Naive thymus-derived CD4-positive, alpha-beta T cell (primary cell): ENCODE data around the gene MED17. TPM values are rescaled to one million over a fixed set of nuclear protein-coding genes. Genes with fewer than 3 reads are reported as not detected.
A peak's percentile ranks its signal among the peaks of the same experiment; 100 is the strongest.

Experiments used
- ATAC-seq: fragments of 150-1000 bp; cut with Tn5 transposase; 2 replicates; pipeline ENCODE4 v1.10.0; 2021; ENCODE audit warnings: mild to moderate bottlenecking, moderate library complexity
- CTCF ChIA-PET: fragments of 350-600 bp; sonication (Branson Sonifier 250); formaldehyde crosslinking; loops from one replicate; lab custom pipeline; 2021; ENCODE audit warnings: antibody characterized with exemption; lab: Charles Lee
- POLR2A ChIA-PET: fragments of 350-600 bp; sonication (Branson Sonifier 250); formaldehyde crosslinking; loops from one replicate; lab custom pipeline; 2021; ENCODE audit warnings: antibody characterized with exemption, inconsistent platforms; lab: Charles Lee
- DNase-seq, 9 donors: peaks; one replicate each; pipeline versions ENCODE4 v3.0.0 to v3.0.0-alpha.2; 2020 to 2022; ENCODE audit warnings: mixed read lengths in 1 of 9
- H3K27ac ChIP-seq: one replicate; pipeline ENCODE4 v1.7.0; 2013; ENCODE audit warnings: mild to moderate bottlenecking, low read depth, low read length, moderate library complexity
- H3K27me3 ChIP-seq, 2 donors: one replicate each; pipeline ENCODE4 v1.7.0; 2013; ENCODE audit warnings: low read length in 2 of 2, mild to moderate bottlenecking in 2 of 2, moderate library complexity in 2 of 2; ENCODE audit not compliant: control insufficient read depth in 2 of 2, insufficient read depth in 2 of 2
- H3K36me3 ChIP-seq, 3 experiments: 1 replicate in 2 of 3; 2 replicates in 1 of 3; pipeline ENCODE4 v1.7.0; 2013; ENCODE audit warnings: low read length in 3 of 3, mild to moderate bottlenecking in 3 of 3, moderate library complexity in 1 of 3; ENCODE audit not compliant: insufficient read depth in 3 of 3, control insufficient read depth in 2 of 3
- H3K4me1 ChIP-seq, 2 donors: one replicate each; pipeline ENCODE4 v1.7.0; 2013; ENCODE audit warnings: low read length in 2 of 2, mild to moderate bottlenecking in 2 of 2, moderate library complexity in 1 of 2; ENCODE audit not compliant: control insufficient read depth in 2 of 2, insufficient read depth in 2 of 2
- H3K4me3 ChIP-seq: 2 replicates; pipeline ENCODE4 v1.7.0; 2013; ENCODE audit warnings: mild to moderate bottlenecking, low read length
- H3K9me3 ChIP-seq, 3 experiments: 1 replicate in 2 of 3; 2 replicates in 1 of 3; pipeline ENCODE4 v1.7.0; 2013; ENCODE audit warnings: low read length in 3 of 3; ENCODE audit not compliant: control insufficient read depth in 2 of 3
- H3K27ac Mint-ChIP-seq, 9 donors: one replicate each; pipeline ENCODE4 v1.8.0; 2020 to 2022; ENCODE audit warnings: mixed read lengths in 9 of 9, mild to moderate bottlenecking in 8 of 9, moderate library complexity in 5 of 9, inconsistent platforms in 2 of 9
- H3K27me3 Mint-ChIP-seq, 5 donors: one replicate each; pipeline ENCODE4 v1.8.0; 2021 to 2022; ENCODE audit warnings: mixed read lengths in 5 of 5, mild to moderate bottlenecking in 1 of 5
- H3K36me3 Mint-ChIP-seq, 5 donors: one replicate each; pipeline ENCODE4 v1.8.0; 2020 to 2022; ENCODE audit warnings: mixed read lengths in 5 of 5, mild to moderate bottlenecking in 3 of 5, inconsistent platforms in 1 of 5
- H3K4me1 Mint-ChIP-seq, 7 donors: one replicate each; pipeline ENCODE4 v1.8.0; 2020 to 2022; ENCODE audit warnings: mixed read lengths in 7 of 7, mild to moderate bottlenecking in 3 of 7, inconsistent platforms in 1 of 7
- H3K4me3 Mint-ChIP-seq, 10 donors: one replicate each; pipeline ENCODE4 v1.8.0; 2020 to 2022; ENCODE audit warnings: mild to moderate bottlenecking in 10 of 10, mixed read lengths in 10 of 10, moderate library complexity in 6 of 10, inconsistent platforms in 2 of 10
- H3K9me3 Mint-ChIP-seq, 11 donors: one replicate each; pipeline ENCODE4 v1.8.0; 2020 to 2022; ENCODE audit warnings: mixed read lengths in 11 of 11, mild to moderate bottlenecking in 4 of 11, inconsistent platforms in 1 of 11, moderate library complexity in 1 of 11
- intact Hi-C, 2 donors: fragments of 100-400 bp; cut with micrococcal nuclease; formaldehyde crosslinking; loops; one replicate each; pipeline ENCODE4 v1.15.1; 2023
- polyA plus RNA-seq, 2 donors: library from polyadenylated mRNA; unstranded; fragments of 300-500 nt; fragmentation: Illumina TruSeq; gene quantifications; one replicate each; pipeline ENCODE4 v1.2.3, GENCODE V29; 2021
- total RNA-seq, 6 experiments: library from RNA in 5 of 6; stranded (reverse) in 5 of 6; gene quantifications; 1 replicate in 5 of 6; 2 replicates in 1 of 6; pipeline ENCODE4 v1.2.3 and lab custom pipeline; 2021 to 2026

Gene MED17, protein sequence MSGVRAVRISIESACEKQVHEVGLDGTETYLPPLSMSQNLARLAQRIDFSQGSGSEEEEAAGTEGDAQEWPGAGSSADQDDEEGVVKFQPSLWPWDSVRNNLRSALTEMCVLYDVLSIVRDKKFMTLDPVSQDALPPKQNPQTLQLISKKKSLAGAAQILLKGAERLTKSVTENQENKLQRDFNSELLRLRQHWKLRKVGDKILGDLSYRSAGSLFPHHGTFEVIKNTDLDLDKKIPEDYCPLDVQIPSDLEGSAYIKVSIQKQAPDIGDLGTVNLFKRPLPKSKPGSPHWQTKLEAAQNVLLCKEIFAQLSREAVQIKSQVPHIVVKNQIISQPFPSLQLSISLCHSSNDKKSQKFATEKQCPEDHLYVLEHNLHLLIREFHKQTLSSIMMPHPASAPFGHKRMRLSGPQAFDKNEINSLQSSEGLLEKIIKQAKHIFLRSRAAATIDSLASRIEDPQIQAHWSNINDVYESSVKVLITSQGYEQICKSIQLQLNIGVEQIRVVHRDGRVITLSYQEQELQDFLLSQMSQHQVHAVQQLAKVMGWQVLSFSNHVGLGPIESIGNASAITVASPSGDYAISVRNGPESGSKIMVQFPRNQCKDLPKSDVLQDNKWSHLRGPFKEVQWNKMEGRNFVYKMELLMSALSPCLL
- 10 to 100 TPM; 47.7 to 75.9 (median 65.6) TPM for total RNA-seq
- 10 to 100 TPM; 17.3 to 32.9 TPM for polyA plus RNA-seq
- total RNA-seq (lab: John Stamatoyannopoulos, UW) = 41.7 reads per million, percentile 67 among the genes with 10 or more reads in this experiment

DNA sequence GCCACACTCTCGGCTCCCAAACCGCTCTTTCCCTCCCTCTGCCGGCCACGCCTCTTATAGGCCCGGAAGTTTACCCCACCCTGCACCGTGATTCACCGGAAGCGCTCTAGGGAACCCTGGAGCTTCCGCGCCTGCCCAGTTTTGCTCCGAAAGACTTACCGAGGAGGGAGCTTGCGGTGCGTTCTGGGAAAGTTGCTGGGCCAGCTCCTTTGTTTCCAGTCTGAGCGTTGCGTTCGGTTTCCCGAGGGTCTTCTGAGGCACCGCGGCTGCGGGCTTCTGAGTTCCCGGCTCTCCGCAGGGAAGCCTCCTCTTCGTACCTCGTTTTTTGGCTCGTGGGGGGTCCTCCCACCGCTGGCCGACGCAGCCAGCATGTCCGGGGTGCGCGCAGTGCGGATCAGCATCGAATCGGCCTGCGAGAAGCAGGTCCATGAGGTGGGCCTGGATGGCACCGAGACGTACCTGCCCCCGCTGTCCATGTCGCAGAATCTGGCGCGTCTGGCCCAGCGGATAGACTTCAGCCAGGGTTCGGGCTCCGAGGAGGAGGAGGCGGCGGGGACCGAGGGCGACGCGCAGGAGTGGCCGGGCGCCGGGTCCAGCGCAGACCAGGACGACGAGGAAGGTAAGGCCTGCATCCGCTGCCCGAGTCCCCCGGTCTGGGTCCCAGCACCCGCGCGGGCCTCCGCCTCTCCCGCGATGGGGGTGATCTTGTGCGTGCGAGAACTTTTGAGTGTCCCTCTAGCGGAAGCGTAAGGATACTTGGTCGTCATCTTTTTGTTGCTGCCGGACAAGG is at the start of gene MED17:
MED17 (plus strand) TSS at position 138 of the 790 bp plus-strand sequence; CDS start at position 370, 232 bp downstream.
- ChIA-PET CTCF (interaction anchor here (0.9 to 1.2 kb wide), 4 partner anchors 43 to 123 kb away, joined by 3 to 8 read pairs (median 4); partner anchors contain the start of genes C11orf54, CEP295 and TAF1D), POLR2A (interaction anchor here (0.9 to 4.6 kb wide), 9 partner anchors 23 to 1305 kb away, joined by 3 to 96 read pairs (median 4); partner anchors contain the start of genes C11orf54, ENDOD1, PANX1 and SLC36A4)
- ATAC-seq = peak; percentile 97
- Mint-ChIP-seq H3K4me1 (peaks cover 34 to 58% (median 48%) of the 10 kb centered on the region in 7 donors), H3K4me3 (peak within 1 kb of the TSS; percentile 93 to 100 (median 96)), H3K36me3 (peaks cover 4 to 17% (median 6%) of the 10 kb centered on the region in 5 donors), H3K27me3 (no peaks in the 10 kb centered on the region), H3K9me3 (peaks cover 0 to 2% (median 0%) of the 10 kb centered on the region in 11 donors), H3K27ac (peak within 1 kb of the TSS; percentile 81 to 97 (median 93))
- Histone ChIP-seq H3K9me3 (no peaks in the 10 kb centered on the region), H3K27ac (peak within 1 kb of the TSS; percentile 94), H3K4me3 (peak within 1 kb of the TSS; percentile 77), H3K27me3 (no peaks in the 10 kb centered on the region), H3K36me3 (peaks cover 3 to 15% (median 7%) of the 10 kb centered on the region in 3 experiments), H3K4me1 (peaks cover 22 to 37% of the 10 kb centered on the region in 2 donors)
- intact Hi-C loops = loop anchor here (1.0 to 10.0 kb wide), 16 partner anchors 14 to 1305 kb away; partner anchors contain the start of genes ANKRD49 (in 2 of the 2), C11orf54 (in 2 of the 2), CEP295 (in 2 of the 2) and CWC15 (in 2 of the 2)
- DNase-seq = peak; percentile 64 to 87 (median 85)

DNA sequence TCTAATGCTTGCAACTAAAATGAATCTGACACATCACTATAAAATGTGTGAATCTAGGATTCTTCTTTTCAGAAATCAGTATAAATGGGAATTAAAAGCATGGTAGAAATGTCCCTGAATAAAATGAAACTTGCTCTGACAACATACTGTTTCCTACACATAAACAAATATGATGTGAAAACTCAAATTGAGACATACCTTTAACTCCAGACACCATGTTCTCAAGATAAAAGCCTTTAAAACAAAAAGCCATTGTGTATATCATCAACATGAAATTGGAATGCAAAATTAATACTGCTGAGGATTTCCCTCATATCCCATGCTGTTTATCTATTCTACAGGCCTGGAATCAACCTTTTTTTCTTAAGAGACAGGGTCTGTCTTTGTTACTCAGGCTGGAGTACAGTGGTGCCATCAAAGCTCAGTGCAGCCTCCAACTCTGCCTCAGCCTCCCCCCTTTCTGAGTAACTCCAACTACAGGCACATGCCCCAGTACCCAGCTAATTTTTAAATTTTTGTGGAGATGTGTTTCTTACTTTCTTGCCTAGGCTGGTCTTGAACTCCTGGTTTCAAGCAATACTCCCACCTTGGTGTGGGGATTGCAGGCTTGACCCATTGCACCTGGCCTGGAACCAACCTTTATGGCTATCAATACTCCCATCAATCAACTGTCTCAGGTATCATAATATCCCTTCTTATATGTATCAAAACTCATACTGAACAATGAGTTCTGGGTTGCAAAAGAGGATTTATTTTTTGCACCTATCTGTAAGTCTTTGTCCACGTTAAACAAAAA is 49.5 kb upstream of the MED17 start:
- ChIA-PET CTCF (no interaction called here), POLR2A (no interaction called here)
- ATAC-seq = no peak
- intact Hi-C loops = loop anchor here in 1 of 2 donors (1.0 kb wide), 1 partner anchor 7 kb away; no protein-coding TSS in a partner anchor
- peak overlapping the region in 7 of 9 donors; percentile 31 to 81 (median 58) for H3K27ac Mint-ChIP-seq
- no peak overlapping the region for H3K4me3 ChIP-seq
- H3K4me1 Mint-ChIP-seq = peaks cover 33 to 70% (median 60%) of the 10 kb centered on the region in 7 donors
- peaks cover 41 to 66% (median 52%) of the 10 kb centered on the region in 3 experiments for H3K36me3 ChIP-seq
- no peak overlapping the region for H3K27ac ChIP-seq
- H3K27me3 Mint-ChIP-seq = no peaks in the 10 kb centered on the region
- H3K9me3 Mint-ChIP-seq = no peaks in the 10 kb centered on the region
- peaks cover 0 to 72% (median 44%) of the 10 kb centered on the region in 5 donors for H3K36me3 Mint-ChIP-seq
- peaks cover 28 to 41% of the 10 kb centered on the region in 2 donors for H3K4me1 ChIP-seq
- H3K9me3 ChIP-seq = no peaks in the 10 kb centered on the region
- peak overlapping the region in 5 of 10 donors; percentile 10 to 29 (median 17) for H3K4me3 Mint-ChIP-seq
- H3K27me3 ChIP-seq = no peaks in the 10 kb centered on the region
- DNase-seq = no peak

DNA sequence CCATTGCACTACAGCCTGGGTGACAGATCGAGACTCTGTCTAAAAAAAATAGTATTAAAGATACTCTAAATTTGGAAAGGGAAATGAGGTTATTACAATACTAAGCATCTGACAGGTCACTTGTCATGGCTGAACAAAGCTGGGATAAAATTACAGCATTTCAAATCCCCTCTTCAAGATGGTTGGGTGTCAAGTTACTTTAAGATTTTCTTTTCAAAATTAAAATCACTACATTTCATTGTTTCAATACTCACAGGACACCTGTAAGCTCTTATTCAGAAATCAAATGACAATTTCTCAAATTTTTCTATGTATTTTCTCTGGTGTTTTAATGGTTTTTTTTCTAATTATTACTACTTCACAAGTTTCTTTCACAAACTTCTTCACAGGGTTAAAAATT is 48.5 kb upstream of the MED17 start:
- Histone ChIP-seq H3K9me3 (no peaks in the 10 kb centered on the region), H3K4me1 (peaks cover 28 to 48% of the 10 kb centered on the region in 2 donors), H3K4me3 (no peak overlapping the region), H3K36me3 (peaks cover 37 to 58% (median 52%) of the 10 kb centered on the region in 3 experiments), H3K27me3 (no peaks in the 10 kb centered on the region), H3K27ac (peak overlapping the region; percentile 31)
- DNase-seq (no peak), ATAC-seq (no peak)
- Mint-ChIP-seq H3K36me3 (peaks cover 0 to 66% (median 46%) of the 10 kb centered on the region in 5 donors), H3K4me3 (peak overlapping the region in 1 of 10 donors; percentile 16), H3K27ac (peak overlapping the region in 5 of 9 donors; percentile 33 to 99 (median 66)), H3K27me3 (no peaks in the 10 kb centered on the region), H3K9me3 (no peaks in the 10 kb centered on the region), H3K4me1 (peaks cover 39 to 78% (median 70%) of the 10 kb centered on the region in 7 donors)
- intact Hi-C loops = loop anchor here in 1 of 2 donors (1.0 kb wide), 1 partner anchor 8 kb away; no protein-coding TSS in a partner anchor
- ChIA-PET POLR2A (interaction anchor here (2.2 kb wide), 1 partner anchor 48 kb away, joined by 8 read pairs; the partner anchor contains the start of gene MED17), CTCF (interaction anchor here (0.9 kb wide), 1 partner anchor 48 kb away, joined by 3 read pairs; the partner anchor contains the start of gene MED17)

DNA sequence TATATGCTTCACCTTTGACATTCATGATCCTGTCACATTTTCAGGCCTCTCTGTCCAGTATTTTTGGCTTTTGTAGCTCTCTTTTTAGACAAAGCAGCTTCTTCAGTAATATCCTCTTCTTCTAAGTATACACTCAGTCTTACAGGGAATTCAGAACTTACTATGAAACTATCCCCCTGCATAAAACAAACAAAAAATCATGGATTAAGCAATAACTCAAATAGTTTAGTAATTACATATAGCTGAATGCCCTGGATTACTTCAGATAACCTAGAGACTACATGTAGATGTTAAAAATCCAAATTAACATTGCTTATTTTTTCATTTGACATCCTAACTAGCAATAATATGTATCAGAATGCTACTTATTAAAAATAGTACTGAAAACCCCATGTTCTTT is 48.0 kb upstream of the MED17 start:
- peaks cover 33 to 57% (median 48%) of the 10 kb centered on the region in 3 experiments for H3K36me3 ChIP-seq
- ATAC-seq (no peak), DNase-seq (no peak)
- no peaks in the 10 kb centered on the region for H3K27me3 ChIP-seq
- Mint-ChIP-seq H3K36me3 (peaks cover 0 to 66% (median 46%) of the 10 kb centered on the region in 5 donors), H3K4me1 (peaks cover 39 to 79% (median 72%) of the 10 kb centered on the region in 7 donors), H3K27ac (peak overlapping the region in 7 of 9 donors; percentile 16 to 99 (median 60)), H3K27me3 (peaks cover 0 to under 1% (median 0%) of the 10 kb centered on the region in 5 donors), H3K4me3 (peak overlapping the region in 3 of 10 donors; percentile 9 to 39 (median 16)), H3K9me3 (no peaks in the 10 kb centered on the region)
- POLR2A ChIA-PET = interaction anchor here (0.6 to 2.2 kb wide), 3 partner anchors 17 to 49 kb away, joined by 3 to 8 read pairs (median 7); partner anchors contain the start of gene MED17
- CTCF ChIA-PET = interaction anchor here (0.9 kb wide), 1 partner anchor 48 kb away, joined by 3 read pairs; the partner anchor contains the start of gene MED17
- no peak overlapping the region for H3K4me3 ChIP-seq
- intact Hi-C loops = no loop called here
- peaks cover 28 to 48% of the 10 kb centered on the region in 2 donors for H3K4me1 ChIP-seq
- no peaks in the 10 kb centered on the region for H3K9me3 ChIP-seq
- H3K27ac ChIP-seq = peak overlapping the region; percentile 31
